ENCODE data around the gene LONRF2. TPM values are rescaled to one million over a fixed set of nuclear protein-coding genes. Genes with fewer than 3 reads are reported as not detected.

The LONRF2 gene
- total RNA-seq, 4 donors from 2014 or later: 7.0 to 32.0 (median 17.1) TPM

GRCh38 chr2:100292022-100292580, 30.2 kb downstream of the LONRF2 start:
- intact Hi-C loops (cut with DNase I): no loop called here
- peak overlapping the region; percentile 91 to 98 (median 95) for H3K27ac ChIP-seq
- H3K27me3 ChIP-seq: no peaks in the 10 kb centered on the region
- H3K9me3 ChIP-seq: no peaks in the 10 kb centered on the region
- no peak overlapping the region for H3K4me3 ChIP-seq (replicated peaks in 1 of 3)
- H3K4me1 ChIP-seq: peaks cover 16 to 28% of the 10 kb centered on the region in 2 donors
- TF ChIP-seq POLR2A (IDR thresholded peaks at IDR 0.05): no peak
- TF ChIP-seq CTCF (IDR thresholded peaks at IDR 0.05): peak in 1 of 6 experiments; percentile 6
- whole genome bisulfite sequencing, 2 donors: 29 to 31% methylated on average over 4 of the region's 4 CpGs
- peak; percentile 88 to 91 for DNase-seq
- H3K36me3 ChIP-seq: peaks cover 0 to 4% of the 10 kb centered on the region in 2 donors

GRCh38 chr2:100291152-100291970, 30.9 kb downstream of the LONRF2 start:
- H3K36me3 ChIP-seq: peaks cover 0 to 8% of the 10 kb centered on the region in 2 donors
- no peaks in the 10 kb centered on the region for H3K27me3 ChIP-seq
- TF ChIP-seq POLR2A (IDR thresholded peaks at IDR 0.05) (no peak), CTCF (IDR thresholded peaks at IDR 0.05) (no peak)
- intact Hi-C loops (cut with DNase I): no loop called here
- no peak overlapping the region for H3K4me3 ChIP-seq (replicated peaks in 1 of 3)
- WGBS, 2 donors: 44 to 56% methylated on average over 13 of the region's 13 CpGs
- peaks cover 16 to 28% of the 10 kb centered on the region in 2 donors for H3K4me1 ChIP-seq
- H3K9me3 ChIP-seq: no peaks in the 10 kb centered on the region
- DNase-seq: peak; percentile 92 to 95
- peak overlapping the region; percentile 91 to 98 (median 95) for H3K27ac ChIP-seq

- no peak for DNase-seq
- 68 to 69% methylated on average over 7 of the region's 7 CpGs for WGBS, 2 donors
- H3K27ac ChIP-seq: peak overlapping the region; percentile 54 to 95 (median 91)
- no peak for TF ChIP-seq POLR2A (IDR thresholded peaks at IDR 0.05)
- TF ChIP-seq CTCF (IDR thresholded peaks at IDR 0.05): no peak
- no peaks in the 10 kb centered on the region for H3K9me3 ChIP-seq
- H3K4me3 ChIP-seq (replicated peaks in 1 of 3): no peak overlapping the region
- H3K36me3 ChIP-seq: peaks cover 0 to 14% of the 10 kb centered on the region in 2 donors
- H3K27me3 ChIP-seq: no peaks in the 10 kb centered on the region
- H3K4me1 ChIP-seq: peaks cover 16 to 28% of the 10 kb centered on the region in 2 donors
- intact Hi-C loops (cut with DNase I): no loop called here
Observed at GRCh38 chr2:100290718-100291151, 31.6 kb downstream of the LONRF2 start.

GRCh38 chr2:100289020-100289419, 33.3 kb downstream of the LONRF2 start:
- TF ChIP-seq POLR2A (IDR thresholded peaks at IDR 0.05): no peak
- no peak for TF ChIP-seq CTCF (IDR thresholded peaks at IDR 0.05)
- Histone ChIP-seq H3K36me3 (peaks cover 0 to 17% of the 10 kb centered on the region in 2 donors), H3K9me3 (no peaks in the 10 kb centered on the region), H3K4me1 (peaks cover 16 to 28% of the 10 kb centered on the region in 2 donors), H3K27me3 (no peaks in the 10 kb centered on the region), H3K4me3 (replicated peaks in 1 of 3) (no peak overlapping the region), H3K27ac (no peak overlapping the region)
- 94 to 95% methylated on average over 6 of the region's 6 CpGs for WGBS, 2 donors
- DNase-seq: no peak
- intact Hi-C loops (cut with DNase I): no loop called here

GRCh38 chr2:100286318-100286717, 36.0 kb downstream of the LONRF2 start:
- intact Hi-C loops (cut with DNase I): no loop called here
- peaks cover 2 to 9% of the 10 kb centered on the region in 2 donors for H3K4me1 ChIP-seq
- H3K27ac ChIP-seq: no peak overlapping the region
- no peaks in the 10 kb centered on the region for H3K9me3 ChIP-seq
- H3K27me3 ChIP-seq: no peaks in the 10 kb centered on the region
- TF ChIP-seq POLR2A (IDR thresholded peaks at IDR 0.05) (no peak), CTCF (IDR thresholded peaks at IDR 0.05) (no peak)
- H3K4me3 ChIP-seq (replicated peaks in 1 of 3): no peak overlapping the region
- DNase-seq: no peak
- 90 to 95% methylated on average over 3 of the region's 3 CpGs for WGBS, 2 donors
- H3K36me3 ChIP-seq: peaks cover 3 to 17% of the 10 kb centered on the region in 2 donors

All from thyroid gland (tissue), 4 donors.